Esophagus squamous epithelium (tissue), 4 donors: ENCODE data around the gene CSMD2.

Source experiments
- POLR2A ChIP-seq, 4 donors: fragments of 450-650 bp; IDR thresholded peaks; one replicate each; pipeline ENCODE4 v1.6.1; 2017; ENCODE audit warnings: antibody characterized with exemption in 4 of 4, mild to moderate bottlenecking in 4 of 4, moderate library complexity in 3 of 4
- TF ChIP-seq, protein P1 (sequence below), 6 experiments: fragments of 450-650 bp in 4 of 6; fragments of 200-600 bp in 2 of 6; sonication (generic) in 2 of 6; IDR thresholded peaks; one replicate each; pipeline ENCODE4 v1.5.1; 2016 to 2019; ENCODE audit warnings: antibody characterized with exemption in 6 of 6, mild to moderate bottlenecking in 4 of 6, moderate library complexity in 4 of 6

GRCh38 chr1:33709783-33710718 lies 455.0 kb downstream of the CSMD2 start:
- no peak for TF ChIP-seq POLR2A (IDR thresholded peaks at IDR 0.05)
- TF ChIP-seq, protein P1, sequence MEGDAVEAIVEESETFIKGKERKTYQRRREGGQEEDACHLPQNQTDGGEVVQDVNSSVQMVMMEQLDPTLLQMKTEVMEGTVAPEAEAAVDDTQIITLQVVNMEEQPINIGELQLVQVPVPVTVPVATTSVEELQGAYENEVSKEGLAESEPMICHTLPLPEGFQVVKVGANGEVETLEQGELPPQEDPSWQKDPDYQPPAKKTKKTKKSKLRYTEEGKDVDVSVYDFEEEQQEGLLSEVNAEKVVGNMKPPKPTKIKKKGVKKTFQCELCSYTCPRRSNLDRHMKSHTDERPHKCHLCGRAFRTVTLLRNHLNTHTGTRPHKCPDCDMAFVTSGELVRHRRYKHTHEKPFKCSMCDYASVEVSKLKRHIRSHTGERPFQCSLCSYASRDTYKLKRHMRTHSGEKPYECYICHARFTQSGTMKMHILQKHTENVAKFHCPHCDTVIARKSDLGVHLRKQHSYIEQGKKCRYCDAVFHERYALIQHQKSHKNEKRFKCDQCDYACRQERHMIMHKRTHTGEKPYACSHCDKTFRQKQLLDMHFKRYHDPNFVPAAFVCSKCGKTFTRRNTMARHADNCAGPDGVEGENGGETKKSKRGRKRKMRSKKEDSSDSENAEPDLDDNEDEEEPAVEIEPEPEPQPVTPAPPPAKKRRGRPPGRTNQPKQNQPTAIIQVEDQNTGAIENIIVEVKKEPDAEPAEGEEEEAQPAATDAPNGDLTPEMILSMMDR (IDR thresholded peaks at IDR 0.05) = no peak
